Measurements from ENCODE around the gene STX10.
A peak's percentile ranks its signal among the peaks of the same experiment; 100 is the strongest.

Gene STX10

DNA sequence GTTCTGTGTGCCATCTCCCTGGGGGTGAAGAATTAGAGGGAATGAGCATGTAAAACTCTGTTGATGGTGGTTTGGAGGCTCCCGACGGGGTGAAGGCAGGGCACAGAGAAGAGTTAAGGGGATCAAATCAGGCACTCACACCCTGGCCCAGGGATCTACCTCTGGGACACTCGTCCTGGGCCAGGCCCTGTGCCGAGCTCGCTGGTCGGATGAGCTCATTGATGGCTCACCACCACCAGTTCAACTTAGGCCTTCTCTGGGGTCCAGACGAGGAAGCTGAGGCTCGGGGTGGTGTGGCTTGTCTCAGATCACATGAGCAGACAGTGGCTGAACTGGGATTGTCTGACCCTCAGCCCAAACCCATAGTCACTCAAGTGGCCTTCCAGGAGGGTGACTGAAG lies 30.5 kb downstream of the STX10 start:
- DNase-seq = no peak

GRCh38 chr19:13118424-13119193 lies 31.6 kb downstream of the STX10 start:
- peak in 1 of 2 donors; percentile 45 for DNase-seq

GRCh38 chr19:13117772-13118423 lies 32.3 kb downstream of the STX10 start, which contains the start of gene NACC1:
Gene NACC1 (plus strand): TSS chr19:13118264. CDS start chr19:13135208, 16,944 bp downstream.
- peak; percentile 90 to 91 for DNase-seq

GRCh38 chr19:13117176-13117771 lies 32.9 kb downstream of the STX10 start:
- no peak for DNase-seq

DNA sequence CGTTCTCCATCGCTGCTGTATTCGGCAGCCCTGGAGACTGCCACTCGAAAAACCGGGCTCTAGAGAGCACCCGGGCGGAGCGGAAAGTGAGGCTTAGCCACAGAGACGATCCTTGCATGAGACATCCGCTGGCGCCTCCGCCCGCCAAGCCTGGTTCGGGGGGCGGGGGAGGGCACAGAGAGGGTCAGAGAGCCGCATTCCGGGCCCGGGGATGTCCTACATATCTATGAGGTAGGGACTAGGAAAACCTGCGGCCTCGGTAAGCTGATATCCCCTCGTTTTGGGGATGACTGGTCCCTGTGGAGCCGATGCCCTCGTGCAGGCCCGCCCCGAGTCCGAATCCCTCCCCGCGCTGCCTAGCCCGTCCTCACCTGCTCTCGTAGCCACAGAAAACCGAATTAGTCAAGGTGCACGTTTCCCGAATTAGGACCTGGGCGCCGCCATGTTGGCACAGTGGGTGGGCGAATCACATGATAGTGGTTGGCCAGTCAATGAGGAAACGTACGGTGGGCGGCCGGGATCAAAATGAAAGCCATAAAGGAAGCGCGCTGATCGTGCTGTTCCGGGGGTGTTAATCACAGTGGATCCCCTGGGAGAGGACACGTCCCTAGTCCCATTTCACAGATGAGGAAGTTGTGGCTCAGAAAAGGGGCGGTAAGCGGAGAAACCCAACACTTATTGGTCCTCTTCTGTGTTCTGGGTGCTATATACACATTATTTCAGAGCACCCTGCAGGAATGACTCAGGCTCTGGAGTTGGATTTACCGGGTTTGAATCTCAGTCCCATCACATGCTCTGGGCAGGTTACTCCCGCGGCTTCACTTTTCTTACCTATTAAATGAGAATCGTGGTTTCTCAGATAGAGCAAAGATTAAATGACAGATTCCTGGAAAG lies 33.6 kb downstream of the STX10 start, which contains the start of gene TRMT1:
TRMT1 (minus strand) TSS at position 459 of the 894 bp plus-strand sequence; CDS start at position 118, 341 bp downstream.
- DNase-seq = peak; percentile 88 to 91

DNA sequence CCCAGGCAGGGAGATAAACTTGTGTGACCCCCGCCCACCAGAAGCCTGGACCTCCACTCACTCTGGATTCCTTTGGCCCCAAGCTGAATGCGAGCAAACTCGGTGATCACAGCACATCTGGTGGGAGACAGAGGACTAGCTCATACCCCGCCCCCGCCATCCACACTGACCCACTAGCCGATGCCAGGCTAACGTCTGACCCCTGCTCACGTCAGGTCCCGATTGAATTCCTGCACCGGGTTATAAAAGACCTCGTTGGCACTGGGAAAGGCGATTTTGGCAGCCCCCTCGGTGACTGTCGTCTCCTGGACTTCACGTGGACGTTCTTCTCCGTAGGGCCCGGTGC lies 34.3 kb downstream of the STX10 start:
- DNase-seq = no peak

DNA sequence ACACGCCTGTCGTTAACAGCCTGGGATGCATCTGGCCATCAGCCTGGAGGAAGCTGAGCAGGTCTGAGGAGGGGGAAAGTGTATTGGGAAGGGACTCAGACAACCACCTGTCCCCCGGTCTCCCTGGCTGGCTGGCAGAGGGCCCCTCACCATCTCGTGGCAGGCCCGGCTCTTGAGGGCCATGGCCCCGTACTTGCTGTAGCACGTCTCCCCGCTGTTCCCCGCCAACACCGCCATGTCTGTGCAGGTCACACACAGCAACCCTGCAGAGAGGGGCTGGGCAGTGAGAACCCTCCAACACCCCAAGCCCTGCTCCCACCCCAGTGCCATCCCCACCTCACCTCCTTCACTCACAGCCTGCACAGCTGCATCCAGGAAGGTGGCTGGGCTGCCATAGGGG lies 37.6 kb downstream of the STX10 start:
- DNase-seq = no peak

GRCh38 chr19:13110099-13110610 lies 40.0 kb downstream of the STX10 start:
- no peak for DNase-seq

- no peak for DNase-seq
These were observed 40.6 kb downstream of the STX10 start for GRCh38 chr19:13109361-13110098.

- DNase-seq = peak in 1 of 2 donors; percentile 56
These were observed 45.1 kb downstream of the STX10 start for GRCh38 chr19:13104848-13105711.

GRCh38 chr19:13104360-13104847 lies 45.8 kb downstream of the STX10 start:
- DNase-seq = peak; percentile 64 to 91

- no peak for DNase-seq
These were observed 46.4 kb downstream of the STX10 start for GRCh38 chr19:13103581-13104359.

DNA sequence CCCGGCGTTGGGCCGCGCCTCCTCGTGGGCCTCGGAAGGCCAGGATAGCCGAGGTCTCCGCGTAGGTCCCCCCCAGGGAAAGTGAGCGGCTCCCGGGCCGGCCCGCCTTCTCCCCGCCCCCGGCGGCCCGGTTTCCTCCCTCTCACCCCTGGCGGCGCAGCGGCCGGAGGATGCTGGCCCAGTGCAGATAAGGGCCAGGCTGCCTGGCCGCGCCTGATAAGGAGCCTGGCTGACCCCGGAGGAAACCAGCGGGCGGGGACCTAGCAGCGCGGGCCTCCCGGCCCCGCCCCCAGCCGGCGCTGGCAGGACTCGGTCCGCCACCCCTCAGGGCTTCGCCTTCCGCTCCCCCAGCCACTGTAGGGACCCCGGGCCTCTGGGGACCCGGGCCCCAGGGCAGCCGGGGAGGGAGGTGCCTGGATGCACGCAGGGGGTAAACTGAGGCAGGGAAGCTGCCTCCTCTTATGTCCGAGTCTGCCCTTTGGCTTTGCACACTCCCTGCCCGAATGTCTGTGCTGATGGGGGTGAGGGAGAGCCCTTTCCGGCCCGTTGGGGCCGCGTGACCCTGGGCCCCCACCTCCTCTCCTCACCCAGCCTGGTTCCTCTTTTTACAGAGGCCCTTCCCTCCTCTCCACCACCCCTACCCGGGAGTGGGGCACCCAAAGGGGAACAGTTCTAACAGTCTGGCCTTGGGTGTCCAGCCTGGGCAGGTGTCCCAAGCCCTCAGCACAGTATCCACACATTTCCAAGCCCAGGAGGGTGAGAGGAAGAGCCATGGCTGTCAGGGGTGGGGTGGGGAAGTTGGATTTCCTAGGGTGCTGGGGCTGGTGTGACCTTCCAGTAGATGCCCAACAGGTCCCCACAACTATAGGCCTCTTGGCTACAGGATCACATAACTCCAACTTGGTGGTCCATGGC lies 47.3 kb downstream of the STX10 start, which contains the start of gene LYL1:
LYL1 (minus strand) TSS at position 193 of the 915 bp plus-strand sequence. CDS start 1,687 bp downstream, outside the sequence.
- DNase-seq = peak in 1 of 2 donors; percentile 77

DNA sequence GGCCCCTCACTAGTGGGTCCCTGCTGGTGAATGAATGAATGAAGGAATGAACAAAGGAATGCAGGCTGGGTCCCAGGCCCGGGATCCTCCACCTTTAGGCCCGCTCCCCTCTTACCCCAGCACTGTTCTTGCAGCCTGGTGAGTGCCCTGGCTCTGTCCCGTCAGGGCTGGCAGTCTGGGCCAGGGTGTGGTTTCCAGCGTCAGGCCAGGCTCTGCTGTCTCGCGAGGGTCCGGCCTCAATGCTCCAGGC lies 47.8 kb downstream of the STX10 start:
- DNase-seq = no peak

DNA sequence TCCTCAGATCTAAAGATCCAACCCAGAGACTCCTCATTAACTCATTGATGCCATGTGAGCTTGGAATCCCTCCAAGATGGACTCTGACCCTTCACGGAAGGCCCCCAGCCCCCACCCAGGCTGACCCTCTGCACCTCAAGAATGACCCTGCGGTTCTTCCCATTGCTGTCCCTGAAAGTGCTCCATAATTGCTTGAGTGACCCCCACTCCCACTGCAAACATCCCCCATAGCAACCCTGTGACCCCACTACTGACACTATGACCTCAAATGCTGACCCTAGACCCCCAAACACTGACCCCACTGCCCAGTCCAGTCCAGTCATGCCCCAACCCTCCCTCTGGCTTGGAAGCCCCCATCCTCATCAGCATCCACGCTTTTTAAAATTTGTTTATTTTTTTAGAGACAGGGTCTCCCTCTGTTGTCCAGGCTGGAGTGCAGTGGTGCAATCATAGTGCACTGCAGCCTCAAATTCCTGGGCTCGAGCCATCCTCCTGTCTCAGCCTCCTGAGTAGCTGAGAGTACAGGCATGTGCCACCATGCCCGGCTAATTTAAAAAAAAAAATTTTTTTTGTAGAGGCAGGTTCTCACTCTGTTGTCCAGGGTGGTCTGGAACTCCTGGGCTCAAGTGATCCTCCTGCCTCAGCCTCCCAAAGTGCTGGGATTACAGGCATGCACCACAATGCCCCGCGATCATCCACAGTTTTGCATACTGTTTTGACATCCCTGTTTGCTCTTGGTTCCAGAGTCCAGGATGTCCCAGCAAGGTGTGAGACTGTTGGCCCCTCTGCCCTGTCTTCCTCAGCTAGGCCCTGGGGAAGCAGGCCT lies 48.4 kb downstream of the STX10 start:
- no peak for DNase-seq

DNA sequence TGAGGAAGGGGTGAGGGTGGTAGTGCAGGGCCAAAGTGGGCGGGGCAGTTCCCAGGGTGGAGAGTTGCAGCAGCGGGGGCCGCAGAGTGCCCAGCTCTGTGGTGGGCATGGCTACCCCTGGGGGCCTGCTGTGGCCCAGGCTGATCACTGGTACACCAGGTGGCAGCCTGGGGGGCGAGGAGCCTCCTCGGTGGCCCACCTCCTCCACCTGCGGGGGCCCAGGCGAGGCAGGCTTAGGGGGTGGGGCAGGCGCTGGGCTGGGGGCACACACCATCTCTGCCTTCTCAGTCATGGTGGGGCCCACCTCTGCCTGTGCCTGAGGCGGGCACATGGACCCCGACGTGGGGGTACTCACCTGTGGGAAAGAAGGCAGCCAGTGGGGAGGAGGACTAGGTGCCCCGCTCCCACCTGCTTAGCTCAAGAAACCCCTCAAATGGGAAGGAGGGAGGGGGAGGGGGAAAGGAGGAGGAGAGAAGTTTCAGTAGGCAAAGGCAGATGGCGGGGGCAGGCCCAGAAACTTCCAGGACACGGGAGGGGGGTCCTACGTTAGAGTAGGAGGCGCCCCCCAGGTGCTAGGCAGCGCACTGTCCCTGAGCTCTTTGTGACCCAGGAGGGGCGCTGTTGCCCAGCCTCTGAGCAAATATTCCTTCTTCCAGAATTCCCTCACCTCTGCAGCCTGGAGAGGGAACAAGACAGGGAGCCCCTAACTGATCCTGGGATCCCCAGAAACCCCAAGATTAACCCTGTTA lies 49.2 kb downstream of the STX10 start:
- DNase-seq = no peak

DNA sequence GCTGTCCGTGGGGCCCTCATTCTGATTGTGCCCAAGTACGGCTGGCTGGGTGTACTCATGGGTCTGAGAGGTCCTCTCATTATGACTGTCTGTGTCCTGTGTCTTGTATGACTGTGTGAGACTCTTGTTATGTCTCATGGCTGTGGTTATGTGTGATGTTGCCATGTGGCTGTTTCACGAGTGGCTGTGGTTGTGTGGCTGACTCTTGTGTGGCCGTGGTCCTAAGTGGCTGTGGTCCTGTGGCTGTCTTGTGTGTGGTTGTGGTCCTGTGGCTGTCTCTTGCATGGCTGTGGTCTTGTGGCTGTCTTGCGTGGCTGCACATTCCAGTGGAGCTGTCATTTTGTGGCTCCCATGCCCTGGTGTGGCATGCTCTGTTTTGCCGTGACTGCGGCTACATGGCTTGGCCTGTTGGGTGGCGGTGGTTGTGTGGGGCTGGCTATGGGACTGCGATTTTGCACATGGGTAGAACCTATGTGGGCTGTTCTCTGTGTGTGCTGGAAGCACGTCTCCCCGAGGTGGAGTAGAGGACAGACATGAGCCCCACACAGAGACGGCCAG lies 50.1 kb downstream of the STX10 start:
- DNase-seq = peak; percentile 81 to 85
